SK-N-MC (cell line): ENCODE results near the gene THUMPD1.
"Not testable (repeated sequence)": the region's sequence is repeated elsewhere in the genome, so short reads cannot be mapped to it uniquely, and the experiment has no call there.

Source experiments
- DNase-seq: peaks from one replicate; pipeline ENCODE4 v3.0.0-alpha.2; 2011; ENCODE audit warnings: low read depth, low spot score
- H3K27ac ChIP-seq: fragments of 200-600 bp; sonication (generic); 2 replicates; pipeline ENCODE4 v1.5.1; 2016; ENCODE audit warnings: mixed run types
- H3K36me3 ChIP-seq: fragments of 200-600 bp; sonication (generic); 2 replicates; pipeline ENCODE4 v1.6.1; 2017; ENCODE audit warnings: antibody characterized with exemption, low read length, mixed read lengths; ENCODE audit not compliant: insufficient read depth
- H3K4me3 ChIP-seq: fragments of 200-600 bp; sonication (generic); 2 replicates; pipeline ENCODE4 v1.5.1; 2016
- H3K9ac ChIP-seq: fragments of 200-600 bp; sonication (generic); 2 replicates; pipeline ENCODE4 v1.8.0; 2017; ENCODE audit warnings: mixed run types, mixed read lengths; ENCODE audit not compliant: insufficient read length
- H3K9me3 ChIP-seq: fragments of 200-600 bp; sonication (generic); 2 replicates; pipeline ENCODE4 v1.6.1; 2017; ENCODE audit warnings: low read depth, mild to moderate bottlenecking, antibody characterized with exemption, low read length, moderate library complexity, mixed read lengths
- EZH2 ChIP-seq: fragments of 200-600 bp; sonication (generic); IDR thresholded peaks from one replicate; pipeline ENCODE4 v1.6.1; 2017; ENCODE audit warnings: antibody characterized with exemption
- FOXP2 ChIP-seq: optimal IDR thresholded peaks from 2 replicates; pipeline ENCODE3; 2011; ENCODE audit warnings: mild to moderate bottlenecking, moderate library complexity; ENCODE audit not compliant: insufficient read depth; ENCODE audit errors: extremely low read length, control extremely low read depth
- POLR2AphosphoS5 ChIP-seq: IDR thresholded peaks from 2 replicates; pipeline ENCODE4 v1.6.1; 2012; ENCODE audit warnings: mild to moderate bottlenecking, low read depth, low read length, borderline replicate concordance

Gene THUMPD1

GRCh38 chr16:20695024-20695423 is 46.6 kb downstream of the THUMPD1 start:
- Histone ChIP-seq H3K27ac (no peak overlapping the region), H3K36me3 (no peaks in the 10 kb centered on the region), H3K9me3 (no peaks in the 10 kb centered on the region), H3K9ac (no peak overlapping the region), H3K4me3 (no peak overlapping the region)
- no peak for TF ChIP-seq POLR2AphosphoS5
- TF ChIP-seq EZH2: no peak
- no peak for DNase-seq

DNA sequence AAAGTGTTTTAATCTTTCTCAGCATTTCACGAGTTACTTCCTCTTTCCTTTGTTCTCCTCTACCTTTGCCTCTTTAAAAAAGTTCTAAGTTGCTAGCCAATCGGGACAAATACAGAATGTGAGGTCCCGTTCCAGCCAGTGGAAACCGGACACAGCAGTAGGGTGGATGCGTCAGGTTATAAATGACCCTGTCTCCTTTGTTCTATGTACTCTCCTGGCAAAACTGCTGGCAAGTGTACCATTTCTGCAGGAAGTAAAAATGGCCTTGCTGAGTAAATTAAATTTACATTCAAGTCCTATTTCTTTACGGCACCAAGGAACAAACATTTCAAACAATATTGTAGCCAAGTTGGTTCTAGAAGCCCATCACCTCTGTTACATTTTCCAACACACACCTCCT is 47.5 kb downstream of the THUMPD1 start:
- not testable (repeated sequence) for H3K27ac ChIP-seq, H3K9me3 ChIP-seq, DNase-seq, H3K36me3 ChIP-seq, H3K4me3 ChIP-seq, H3K9ac ChIP-seq

GRCh38 chr16:20689668-20690067 is 52.0 kb downstream of the THUMPD1 start:
- no peak overlapping the region for H3K27ac ChIP-seq
- no peaks in the 10 kb centered on the region for H3K9me3 ChIP-seq
- H3K36me3 ChIP-seq: no peaks in the 10 kb centered on the region
- H3K4me3 ChIP-seq: no peak overlapping the region
- TF ChIP-seq EZH2: no peak
- TF ChIP-seq FOXP2: no peak
- TF ChIP-seq POLR2AphosphoS5: no peak
- no peak overlapping the region for H3K9ac ChIP-seq
- DNase-seq: no peak

GRCh38 chr16:20683812-20684211 is 57.8 kb downstream of the THUMPD1 start:
- H3K4me3 ChIP-seq: no peak overlapping the region
- no peak for TF ChIP-seq FOXP2
- no peak for TF ChIP-seq EZH2
- TF ChIP-seq POLR2AphosphoS5: no peak
- H3K36me3 ChIP-seq: no peaks in the 10 kb centered on the region

More at GRCh38 chr16:20683812-20684211, 57.8 kb downstream of the THUMPD1 start:
- no peaks in the 10 kb centered on the region for H3K9me3 ChIP-seq
- H3K9ac ChIP-seq: no peak overlapping the region
- DNase-seq: no peak
- H3K27ac ChIP-seq: no peak overlapping the region
